Fibroblast of lung (primary cell): ENCODE data around the gene CDC123.

Source experiments
- CTCF ChIP-seq, 2 donors: IDR thresholded peaks in 1 of 2; conservative IDR thresholded peaks in 1 of 2; 1 replicate in 1 of 2; 2 replicates in 1 of 2; pipeline ENCODE4 v1.5.1; 2011 to 2012; ENCODE audit warnings: low read length in 2 of 2, control low read depth in 1 of 2, inconsistent platforms in 1 of 2, low read depth in 1 of 2, mild to moderate bottlenecking in 1 of 2
- EZH2 ChIP-seq: IDR thresholded peaks from 2 replicates; pipeline ENCODE4 v1.5.1; 2012; ENCODE audit warnings: low read length, control low read depth, mild to moderate bottlenecking; ENCODE audit errors: missing control alignments

GRCh38 chr10:12188656-12189055, 7.3 kb upstream of the CDC123 start:
- TF ChIP-seq CTCF (conservative IDR thresholded peaks at IDR 0.05 in 1 of 2, IDR thresholded peaks at IDR 0.05 in 1 of 2; ENCODE audit: low read depth in 1 of 2, low read length in 2 of 2) (no peak), EZH2 (no peak)
